Left lung (tissue), 10 donors: ENCODE data around the gene CD300LG. TPM values are rescaled to one million over a fixed set of nuclear protein-coding genes. Genes with fewer than 3 reads are reported as not detected.

ENCODE experiments used
- ATAC-seq: fragments of 200-7000 bp; cut with Tn5 transposase; one replicate; pipeline ENCODE4 v1.9.1; 2020; ENCODE audit warnings: moderate library complexity
- DNase-seq, 4 donors: peaks; one replicate each; pipeline ENCODE4 v3.0.0-alpha.2; 2013 to 2020
- H3K27ac ChIP-seq, 2 donors: fragments of 200-600 bp; sonication (generic) in 1 of 2; one replicate each; pipeline versions ENCODE4 v1.5.0 to v1.8.0; 2020 to 2021
- H3K27me3 ChIP-seq, 2 donors: fragments of 200-600 bp; sonication (generic) in 1 of 2; one replicate each; pipeline versions ENCODE4 v1.5.0 to v1.8.0; 2020 to 2021
- H3K36me3 ChIP-seq, 2 donors: fragments of 200-600 bp; sonication (generic) in 1 of 2; one replicate each; pipeline versions ENCODE4 v1.5.0 to v1.8.0; 2020 to 2021
- H3K4me1 ChIP-seq, 2 donors: fragments of 200-600 bp; one replicate each; pipeline ENCODE4 v1.8.0; 2021
- H3K4me3 ChIP-seq, 2 donors: fragments of 200-600 bp; sonication (generic) in 1 of 2; one replicate each; pipeline versions ENCODE4 v1.5.0 to v1.8.0; 2020 to 2021; ENCODE audit warnings: mild to moderate bottlenecking in 1 of 2
- H3K9me3 ChIP-seq, 2 donors: fragments of 200-600 bp; sonication (generic) in 1 of 2; one replicate each; pipeline versions ENCODE4 v1.5.0 to v1.8.0; 2020 to 2021
- intact Hi-C, 2 donors: fragments of 100-400 bp; cut with DNase I; formaldehyde crosslinking; loops; one replicate each; pipeline versions ENCODE4 v1.11.2 to v1.14.2; 2022
- polyA plus RNA-seq, 6 donors: library from polyadenylated mRNA; unstranded; fragments of 120-200 nt; gene quantifications; one replicate each; pipeline ENCODE4 v1.2.1, GENCODE V29; 2013; ENCODE audit not compliant: insufficient read length in 6 of 6
- total RNA-seq, 2 donors: library from RNA; stranded (reverse); fragmentation: NEBNext Ultra II Directional; extraction: Animal tissue kit (Norgen Biotek cat#: 25700); gene quantifications; one replicate each; pipeline ENCODE4 v1.2.1, GENCODE V29; 2021
- TF ChIP-seq, protein P1 (sequence below), 2 donors: fragments of 200-600 bp; sonication (generic) in 1 of 2; IDR thresholded peaks; one replicate each; pipeline versions ENCODE4 v1.5.0 to v1.8.0; 2021; ENCODE audit warnings: antibody characterized with exemption in 2 of 2
- donor health status: DM: no; HTN: yes; CAD: no.
- donor health status: DM: no; HTN: no; CAD: no.

CD300LG gene
- total and polyA plus RNA-seq, 8 donors, result 0.53 to 7.1 (median 1.5) TPM

DNA sequence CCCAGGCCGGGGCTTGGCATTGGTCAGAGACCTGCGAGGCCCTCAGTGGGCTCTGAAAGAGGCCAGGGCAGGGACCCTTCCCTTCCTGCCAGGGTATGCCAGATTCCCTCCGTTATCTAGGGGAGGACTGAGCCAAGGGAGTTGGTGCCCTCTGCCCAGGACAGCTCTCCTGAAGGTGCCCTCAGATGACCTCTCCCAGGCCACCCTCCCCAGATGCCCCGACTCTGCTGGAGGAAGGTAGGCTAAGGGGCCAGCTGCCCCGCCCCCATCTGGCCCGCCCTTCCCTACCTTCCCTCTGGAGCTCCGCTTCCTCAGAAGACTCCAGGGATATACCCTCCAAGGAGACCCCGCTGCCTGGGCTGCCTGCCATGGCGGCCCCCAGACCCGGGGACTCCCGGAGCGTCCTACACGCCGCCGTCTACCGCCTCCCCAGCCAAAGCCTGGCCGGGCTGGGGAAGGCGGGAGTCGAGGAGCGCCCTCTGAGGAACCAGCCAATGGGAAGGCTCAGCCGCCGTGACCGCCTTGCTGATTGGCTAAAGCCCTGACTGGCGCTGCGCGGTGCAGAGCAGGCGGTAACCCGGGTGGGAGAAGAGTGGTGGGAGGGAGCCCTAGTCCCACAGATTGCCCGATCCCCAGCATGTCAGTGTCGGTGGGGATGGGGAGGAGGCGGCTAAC, 53.3 kb downstream of the CD300LG start:
- no peaks in the 10 kb centered on the region for H3K9me3 ChIP-seq
- peaks cover 4 to 68% of the 10 kb centered on the region in 2 donors for H3K27me3 ChIP-seq
- peak overlapping the region; percentile 22 to 31 for H3K4me3 ChIP-seq
- peak; percentile 99 for ATAC-seq
- H3K36me3 ChIP-seq, result no peaks in the 10 kb centered on the region
- H3K4me1 ChIP-seq, result peaks cover 6 to 12% of the 10 kb centered on the region in 2 donors
- TF ChIP-seq, protein P1, sequence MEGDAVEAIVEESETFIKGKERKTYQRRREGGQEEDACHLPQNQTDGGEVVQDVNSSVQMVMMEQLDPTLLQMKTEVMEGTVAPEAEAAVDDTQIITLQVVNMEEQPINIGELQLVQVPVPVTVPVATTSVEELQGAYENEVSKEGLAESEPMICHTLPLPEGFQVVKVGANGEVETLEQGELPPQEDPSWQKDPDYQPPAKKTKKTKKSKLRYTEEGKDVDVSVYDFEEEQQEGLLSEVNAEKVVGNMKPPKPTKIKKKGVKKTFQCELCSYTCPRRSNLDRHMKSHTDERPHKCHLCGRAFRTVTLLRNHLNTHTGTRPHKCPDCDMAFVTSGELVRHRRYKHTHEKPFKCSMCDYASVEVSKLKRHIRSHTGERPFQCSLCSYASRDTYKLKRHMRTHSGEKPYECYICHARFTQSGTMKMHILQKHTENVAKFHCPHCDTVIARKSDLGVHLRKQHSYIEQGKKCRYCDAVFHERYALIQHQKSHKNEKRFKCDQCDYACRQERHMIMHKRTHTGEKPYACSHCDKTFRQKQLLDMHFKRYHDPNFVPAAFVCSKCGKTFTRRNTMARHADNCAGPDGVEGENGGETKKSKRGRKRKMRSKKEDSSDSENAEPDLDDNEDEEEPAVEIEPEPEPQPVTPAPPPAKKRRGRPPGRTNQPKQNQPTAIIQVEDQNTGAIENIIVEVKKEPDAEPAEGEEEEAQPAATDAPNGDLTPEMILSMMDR (IDR thresholded peaks at IDR 0.05), result no peak
- peak; percentile 78 to 93 (median 88) for DNase-seq
- no peak overlapping the region for H3K27ac ChIP-seq
- intact Hi-C loops, result no loop called here

DNA sequence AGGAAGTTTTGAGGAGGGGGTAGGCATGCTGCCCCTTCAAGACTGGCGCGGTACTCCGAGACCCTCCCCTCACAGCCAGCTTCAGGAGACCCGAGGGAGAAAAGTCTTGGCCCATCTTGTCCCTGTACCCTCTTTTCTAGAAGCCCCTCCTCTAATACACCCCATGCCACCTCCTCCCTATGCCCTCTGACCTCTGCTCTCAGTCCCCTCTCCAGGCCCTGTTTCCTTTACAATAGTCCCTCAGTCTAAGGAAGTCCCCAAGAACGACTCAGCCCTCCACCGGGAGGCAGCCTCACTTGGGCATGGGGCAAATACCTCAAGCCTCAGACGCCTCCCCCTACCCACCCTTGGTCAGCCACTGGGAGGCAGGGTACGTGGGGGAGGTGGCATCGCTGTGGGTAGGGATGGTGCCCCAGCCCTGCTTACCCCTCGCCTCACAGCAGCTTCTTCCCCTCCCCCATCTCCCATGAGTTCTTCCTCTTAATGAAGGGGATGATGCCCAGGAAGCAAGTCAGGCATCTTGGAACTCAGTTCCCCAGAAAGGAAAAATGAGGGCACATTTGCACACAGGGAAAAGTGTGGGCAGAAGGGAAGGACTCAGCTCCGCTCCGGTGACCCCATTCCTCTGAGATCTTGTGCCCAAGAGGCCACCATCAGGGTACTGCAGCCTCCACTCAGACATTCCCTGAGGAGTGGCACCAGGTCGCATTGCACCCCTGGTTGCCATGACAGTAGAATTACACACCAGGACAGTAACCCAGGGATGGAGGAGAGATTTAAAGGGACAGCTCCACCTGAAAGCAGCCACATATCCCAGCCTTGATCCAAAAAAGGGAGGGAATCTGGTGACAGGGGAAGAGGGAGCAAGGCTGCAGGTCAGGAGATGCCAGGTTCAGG, 54.1 kb downstream of the CD300LG start:
- Histone ChIP-seq H3K9me3 (no peaks in the 10 kb centered on the region), H3K36me3 (no peaks in the 10 kb centered on the region), H3K4me1 (peaks cover 10 to 15% of the 10 kb centered on the region in 2 donors), H3K4me3 (peak overlapping the region; percentile 22 to 31), H3K27me3 (peaks cover 12 to 75% of the 10 kb centered on the region in 2 donors), H3K27ac (no peak overlapping the region)
- TF ChIP-seq, protein P1 (IDR thresholded peaks at IDR 0.05), result no peak
- peak; percentile 10 for ATAC-seq
- intact Hi-C loops, result no loop called here
- DNase-seq, result no peak

DNA sequence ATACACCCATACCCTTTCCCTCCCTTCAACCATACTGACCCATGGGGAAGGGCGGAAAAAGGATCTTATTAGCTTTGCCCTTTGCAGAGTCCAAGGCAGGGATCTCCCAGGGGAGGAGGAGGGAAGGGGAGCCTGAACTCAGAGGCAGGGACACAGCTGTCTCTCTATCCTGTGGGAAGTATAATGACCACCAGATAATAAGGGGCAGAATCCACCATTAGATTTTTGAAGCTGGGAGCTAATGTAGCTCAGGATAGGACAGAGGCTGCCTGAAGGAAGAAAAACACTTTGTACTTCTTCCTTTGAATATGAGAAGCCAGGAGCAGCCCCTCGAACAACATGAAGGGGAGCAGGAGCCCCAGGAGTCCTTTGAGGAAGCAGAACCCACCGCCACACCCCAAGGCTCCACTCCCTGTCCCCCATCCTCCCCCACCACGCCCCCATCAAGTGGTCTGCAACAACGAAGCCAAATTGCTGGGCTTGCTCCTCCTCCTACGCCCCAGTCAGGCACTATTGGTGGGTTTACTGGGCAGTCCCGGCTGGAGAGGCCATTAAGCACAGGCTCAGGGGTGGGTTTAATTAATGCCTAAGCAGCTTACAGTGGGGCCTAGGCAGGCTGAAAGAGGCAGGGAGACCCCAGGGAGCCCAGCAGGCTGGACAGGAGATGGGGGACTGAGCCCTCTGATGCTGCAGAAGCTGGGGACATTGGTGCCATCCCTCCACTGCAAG, 55.0 kb downstream of the CD300LG start:
- H3K4me1 ChIP-seq, result peaks cover 12 to 24% of the 10 kb centered on the region in 2 donors
- intact Hi-C loops, result no loop called here
- TF ChIP-seq, protein P1 (IDR thresholded peaks at IDR 0.05), result no peak
- no peaks in the 10 kb centered on the region for H3K9me3 ChIP-seq
- no peak for DNase-seq
- H3K36me3 ChIP-seq, result no peaks in the 10 kb centered on the region
- no peak for ATAC-seq
- H3K27ac ChIP-seq, result no peak overlapping the region
- peaks cover 21 to 75% of the 10 kb centered on the region in 2 donors for H3K27me3 ChIP-seq
- H3K4me3 ChIP-seq, result no peak overlapping the region

DNA sequence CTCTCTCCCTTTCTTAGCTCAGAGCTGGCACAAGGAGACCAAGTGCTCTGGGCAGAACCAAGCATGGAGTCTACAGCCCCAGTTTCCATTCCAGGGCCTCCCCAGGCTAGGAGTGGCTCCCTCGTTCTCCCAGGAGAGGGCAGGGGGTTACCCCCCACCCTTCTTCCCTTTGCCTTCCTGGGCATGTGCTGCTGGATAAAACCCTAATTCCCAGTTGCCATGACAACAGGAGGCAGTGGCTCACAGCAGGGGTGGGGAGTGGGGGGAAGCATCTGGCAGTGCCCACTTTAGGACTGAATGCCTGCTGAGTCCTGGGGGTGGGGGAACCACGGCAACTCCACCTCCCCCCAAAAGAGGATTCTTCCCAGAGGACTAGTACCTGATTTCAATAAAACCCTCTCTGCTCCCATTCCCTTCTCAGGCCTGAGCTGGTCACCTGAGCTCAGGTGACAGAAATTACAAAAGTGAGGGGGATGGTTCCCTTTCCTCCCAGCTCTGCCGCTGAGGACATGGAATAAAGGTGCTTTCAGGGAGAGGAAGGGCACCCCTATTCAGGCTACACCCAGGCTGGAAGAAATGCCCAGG, 58.5 kb downstream of the CD300LG start:
- peaks cover 10 to 33% of the 10 kb centered on the region in 2 donors for H3K4me1 ChIP-seq
- intact Hi-C loops, result no loop called here
- H3K27me3 ChIP-seq, result peaks cover 39 to 96% of the 10 kb centered on the region in 2 donors
- DNase-seq (no peak), ATAC-seq (no peak)
- TF ChIP-seq, protein P1 (IDR thresholded peaks at IDR 0.05), result no peak
- no peak overlapping the region for H3K4me3 ChIP-seq
- no peaks in the 10 kb centered on the region for H3K9me3 ChIP-seq
- no peak overlapping the region for H3K27ac ChIP-seq
- H3K36me3 ChIP-seq, result no peaks in the 10 kb centered on the region
